SIG-M5 (cell line): ENCODE results near the gene ILKAP.

ENCODE experiments used
- DNase-seq: peaks from one replicate; lab custom pipeline; 2025; lab: John Stamatoyannopoulos, UW

ILKAP gene

DNA sequence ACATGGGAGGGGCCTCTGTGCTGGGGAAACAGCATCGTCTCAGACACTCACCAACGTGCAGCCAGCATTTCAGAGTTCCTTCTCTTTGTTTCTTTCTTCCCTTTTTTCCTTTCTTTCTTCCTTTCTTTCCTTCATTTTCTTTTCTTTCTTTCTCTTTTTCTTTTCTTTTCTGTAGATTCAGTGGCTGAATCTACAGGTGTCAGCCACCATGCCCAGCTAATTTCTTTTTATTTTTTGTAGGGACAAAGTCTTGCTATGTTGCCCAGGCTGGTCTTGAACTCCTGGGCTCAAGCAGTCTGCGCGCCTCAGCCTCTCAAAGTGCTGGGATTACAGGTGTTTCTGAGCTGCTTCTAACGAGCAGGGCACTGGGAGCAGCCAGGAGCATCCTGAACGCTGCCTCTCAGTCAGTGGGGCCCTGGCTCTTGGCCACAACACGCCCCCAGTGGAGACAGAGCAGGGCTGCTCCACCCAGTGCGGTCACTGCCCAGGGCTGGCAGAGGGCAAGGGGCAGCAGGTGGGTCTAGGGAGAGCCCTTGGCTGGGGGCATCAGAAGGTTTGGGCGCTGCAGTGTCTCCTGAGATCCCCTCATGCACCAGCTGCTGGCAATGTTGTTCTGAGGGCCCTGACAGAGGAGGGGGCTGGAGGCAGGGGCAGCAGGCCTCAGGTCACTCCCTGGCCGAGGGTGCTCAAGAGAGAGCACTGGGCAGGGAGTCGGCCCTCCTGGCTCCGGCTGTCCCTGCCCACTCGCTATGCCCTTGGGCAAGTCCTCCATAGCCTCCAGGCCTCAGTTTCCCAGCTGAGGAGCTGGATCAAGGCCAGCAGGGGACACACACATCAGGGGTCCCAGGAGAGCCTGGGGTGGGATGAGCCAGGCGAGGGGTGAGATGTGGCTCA is 69.7 kb downstream of the ILKAP start:
- DNase-seq = no peak

DNA sequence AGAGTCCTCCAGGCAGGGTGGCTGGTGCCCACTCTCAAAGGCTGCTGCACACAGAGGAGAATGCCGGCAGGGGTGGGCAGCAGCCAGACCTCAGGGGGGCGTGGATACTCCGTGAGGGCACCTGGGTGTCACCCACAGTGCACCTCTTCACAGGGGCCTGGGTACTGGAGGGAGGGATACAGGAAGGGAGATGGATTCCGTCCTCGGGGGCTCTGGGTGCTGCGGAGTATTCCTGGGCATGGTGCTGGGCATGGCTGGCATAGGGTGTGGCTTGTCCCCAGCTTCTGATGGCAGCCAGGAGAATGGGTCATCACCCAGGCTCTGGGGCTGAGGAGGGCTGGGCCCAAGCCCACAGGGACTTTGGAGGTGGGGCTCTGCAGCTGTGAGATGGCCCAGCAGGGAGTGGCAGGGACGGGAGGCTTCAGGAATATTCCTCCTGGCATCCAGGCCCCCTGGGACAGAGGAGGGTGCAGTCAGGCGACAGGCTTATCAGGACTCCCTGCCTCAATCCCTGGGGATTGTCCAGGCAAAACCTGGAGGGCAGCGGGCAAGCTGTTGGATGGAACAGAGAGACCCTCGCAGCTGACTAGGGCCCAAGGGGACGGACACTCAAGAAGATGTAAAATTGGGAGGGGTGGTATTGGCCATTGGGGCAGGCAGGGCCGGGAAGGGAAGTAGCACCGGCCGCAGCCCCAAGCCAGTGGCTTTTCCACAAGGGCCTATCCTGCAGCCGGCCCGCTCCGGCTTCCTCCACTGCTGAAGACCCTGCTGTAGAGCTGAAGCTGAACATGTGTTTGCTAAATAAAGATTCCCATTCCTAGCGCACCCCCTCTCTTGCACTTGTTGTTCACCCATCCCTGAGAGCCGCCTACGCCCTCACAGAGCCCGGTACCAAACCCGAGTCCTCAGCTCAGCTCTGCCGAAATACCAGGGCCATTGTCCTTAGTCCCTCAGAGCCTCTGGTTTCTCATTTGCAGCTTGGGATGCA is 70.7 kb downstream of the ILKAP start:
- DNase-seq = no peak

DNA sequence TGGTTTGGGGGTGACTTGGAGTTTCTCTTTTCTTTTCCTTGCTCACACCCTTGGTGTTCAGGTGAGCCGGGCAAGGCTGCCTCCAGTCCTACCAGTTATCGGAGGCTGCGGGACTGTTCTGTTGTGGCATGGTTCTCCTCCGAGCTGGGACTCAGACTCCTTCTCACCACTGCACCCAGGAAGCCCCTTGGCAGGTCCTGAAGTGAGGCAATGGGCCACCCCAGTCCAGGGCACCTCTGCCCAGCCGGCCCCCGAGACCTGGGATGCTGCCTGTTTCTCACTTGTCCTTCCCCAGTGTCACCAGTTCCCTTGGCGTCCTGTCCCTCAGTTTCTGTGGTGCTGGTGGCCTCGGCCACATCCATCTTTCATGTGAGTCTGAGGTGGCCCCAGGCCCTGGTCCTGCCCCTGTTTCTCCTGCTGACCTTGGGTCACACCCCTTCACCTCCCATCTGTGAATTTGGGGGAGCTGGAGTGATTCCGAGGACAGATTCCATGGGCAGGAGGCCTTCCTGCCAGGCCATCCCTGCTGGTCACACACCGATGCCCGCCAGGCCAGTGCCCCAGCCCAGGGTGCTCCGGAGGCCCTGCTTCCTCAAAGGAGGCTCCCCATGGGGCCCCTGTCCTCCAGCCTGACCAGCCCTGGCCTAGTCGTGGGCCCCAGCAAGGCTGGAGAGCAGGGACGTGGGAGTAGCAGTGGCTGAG is 71.6 kb downstream of the ILKAP start:
- DNase-seq = no peak

DNA sequence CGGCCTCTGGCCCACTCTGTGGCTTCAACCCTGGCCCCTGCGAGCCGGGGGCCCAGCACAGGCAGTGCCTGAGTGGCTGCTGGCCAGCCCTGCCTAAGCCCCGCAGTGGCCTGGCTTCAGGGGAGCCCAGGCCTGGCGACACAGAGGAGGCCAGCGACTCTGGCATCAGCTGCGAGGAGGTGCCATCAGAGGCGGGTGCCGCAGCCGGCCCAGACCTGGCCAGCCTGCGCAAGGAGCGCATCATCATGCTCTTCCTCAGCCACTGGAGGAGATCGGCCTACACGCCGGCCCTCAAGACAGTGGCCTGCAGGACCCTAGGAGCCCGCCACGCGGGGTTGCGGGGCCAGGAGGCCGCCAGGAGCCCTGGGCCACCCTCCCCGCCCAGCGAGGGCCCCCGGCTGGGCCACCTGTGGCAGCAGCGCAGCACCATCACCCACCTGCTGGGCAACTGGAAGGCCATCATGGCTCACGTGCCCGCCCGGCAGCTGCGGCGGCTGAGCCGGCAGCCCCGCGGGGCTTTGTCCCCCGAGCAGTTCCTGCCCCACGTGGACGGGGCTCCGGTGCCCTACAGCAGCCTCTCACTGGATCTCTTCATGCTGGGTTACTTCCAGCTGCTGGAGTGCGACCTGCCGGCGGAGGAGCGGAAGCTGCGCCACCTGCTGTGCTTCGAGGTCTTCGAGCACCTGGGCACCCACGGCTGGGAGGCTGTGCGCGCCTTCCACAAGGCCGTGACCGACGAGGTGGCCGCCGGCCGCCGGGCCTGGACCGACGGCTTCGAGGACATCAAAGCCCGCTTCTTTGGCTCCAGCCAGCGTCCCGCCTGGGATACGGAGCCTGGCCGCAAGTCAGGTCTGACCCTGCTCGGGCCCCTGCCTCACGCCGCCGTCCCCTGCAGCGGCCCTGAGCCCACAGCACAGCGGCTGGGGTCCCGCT is 72.5 kb downstream of the ILKAP start:
- DNase-seq = no peak

DNA sequence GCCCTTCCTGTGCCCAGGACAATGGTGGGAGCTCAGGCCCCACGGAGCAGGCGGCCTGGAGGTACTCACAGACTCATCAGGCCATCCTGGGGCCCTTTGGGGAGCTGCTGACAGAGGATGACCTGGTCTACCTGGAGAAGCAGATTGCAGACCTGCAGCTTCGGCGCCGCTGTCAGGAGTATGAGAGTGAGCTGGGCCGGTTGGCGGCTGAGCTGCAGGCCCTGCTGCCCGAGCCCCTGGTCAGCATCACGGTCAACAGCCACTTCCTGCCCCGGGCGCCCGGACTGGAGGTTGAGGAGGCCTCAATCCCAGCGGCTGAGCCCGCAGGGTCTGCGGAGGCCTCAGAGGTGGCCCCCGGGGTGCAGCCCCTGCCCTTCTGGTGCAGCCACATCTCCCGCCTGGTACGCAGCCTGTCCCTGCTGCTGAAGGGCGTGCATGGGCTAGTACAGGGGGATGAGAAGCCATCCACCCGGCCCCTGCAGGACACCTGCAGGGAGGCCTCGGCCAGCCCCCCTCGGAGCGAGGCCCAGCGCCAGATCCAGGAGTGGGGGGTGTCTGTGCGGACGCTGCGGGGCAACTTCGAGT is 73.3 kb downstream of the ILKAP start:
- DNase-seq = no peak

DNA sequence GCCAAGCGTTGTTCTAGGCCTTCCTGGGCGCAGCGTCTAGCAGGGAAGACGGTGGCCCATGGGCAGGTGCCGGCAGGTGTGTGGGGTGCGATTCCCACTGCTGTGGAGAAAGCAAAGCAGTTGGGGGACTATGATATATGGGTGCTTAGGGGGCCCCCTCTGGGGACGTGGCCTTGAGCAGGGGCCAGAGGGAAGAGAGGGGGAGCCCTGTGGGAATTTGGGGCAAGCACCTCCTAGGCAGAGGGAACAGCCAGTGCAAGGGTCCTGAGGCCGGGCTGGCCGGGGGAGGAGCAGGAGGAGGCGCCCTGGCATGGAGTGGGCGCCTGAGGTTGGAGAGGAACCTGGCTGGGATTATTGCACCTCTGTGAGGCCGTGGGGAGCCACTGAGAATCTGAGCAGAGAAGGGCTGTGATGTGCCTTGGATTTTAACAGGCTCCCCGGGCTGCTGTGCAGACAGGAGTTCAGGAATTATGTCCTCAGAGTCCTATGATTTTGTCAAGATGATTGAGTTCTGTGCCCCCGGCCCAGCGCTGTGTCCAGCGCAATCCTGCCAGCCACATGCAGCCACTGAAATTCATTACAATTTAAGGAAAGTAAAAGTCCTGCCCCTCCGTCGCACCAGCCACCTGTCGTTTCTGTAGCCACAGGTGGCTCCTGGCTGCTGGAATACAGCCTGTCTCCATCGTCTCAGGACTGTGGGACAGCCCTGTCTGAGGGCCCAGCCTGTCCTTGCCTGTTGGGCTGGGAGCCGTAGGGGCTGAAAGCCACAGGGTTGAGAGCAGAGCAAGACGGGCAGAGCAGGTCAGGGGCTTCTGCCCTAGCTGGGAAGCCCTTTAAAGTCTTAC is 74.1 kb downstream of the ILKAP start:
- no peak for DNase-seq

DNA sequence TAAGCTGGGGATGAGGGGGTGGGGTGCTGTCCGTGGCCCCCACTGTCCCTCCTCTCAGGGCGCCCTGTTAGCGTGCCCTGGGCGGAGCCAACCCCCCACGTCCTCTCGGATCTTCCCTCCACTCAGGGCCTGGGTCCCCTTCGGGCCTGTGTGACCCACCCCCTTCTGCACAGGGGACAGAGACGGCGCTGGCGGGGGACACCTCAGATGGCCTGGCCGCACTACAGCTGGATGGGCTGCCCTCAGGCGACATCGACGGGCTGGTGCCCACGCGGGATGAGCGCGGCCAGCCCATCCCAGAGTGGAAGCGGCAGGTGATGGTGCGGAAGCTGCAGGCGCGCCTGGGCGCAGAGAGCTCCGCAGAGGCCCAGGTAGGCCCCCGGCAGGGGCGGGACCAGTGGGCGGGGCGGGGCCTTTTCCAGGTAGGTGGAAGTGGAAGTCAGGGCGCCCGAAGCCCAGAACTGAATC is 74.9 kb downstream of the ILKAP start:
- no peak for DNase-seq

DNA sequence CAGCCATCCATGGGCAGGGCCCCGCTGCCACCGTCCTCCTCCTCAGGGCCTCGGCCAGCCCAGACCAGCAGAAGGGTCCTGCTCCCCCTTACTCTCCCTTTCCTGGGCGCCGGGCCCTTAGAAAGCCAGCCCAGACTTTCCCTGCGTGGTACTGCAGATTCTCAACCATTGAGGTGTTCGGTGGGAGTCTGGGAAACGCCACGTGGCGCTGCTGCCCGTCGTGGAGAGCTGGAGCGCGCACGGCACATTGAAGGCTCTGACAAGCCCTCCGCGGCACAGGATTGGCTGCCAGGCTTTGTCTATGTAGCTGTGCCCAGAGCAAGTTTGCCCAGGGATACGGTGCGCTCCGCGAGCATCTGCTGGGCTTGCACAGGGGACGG is 75.4 kb downstream of the ILKAP start:
- no peak for DNase-seq

DNA sequence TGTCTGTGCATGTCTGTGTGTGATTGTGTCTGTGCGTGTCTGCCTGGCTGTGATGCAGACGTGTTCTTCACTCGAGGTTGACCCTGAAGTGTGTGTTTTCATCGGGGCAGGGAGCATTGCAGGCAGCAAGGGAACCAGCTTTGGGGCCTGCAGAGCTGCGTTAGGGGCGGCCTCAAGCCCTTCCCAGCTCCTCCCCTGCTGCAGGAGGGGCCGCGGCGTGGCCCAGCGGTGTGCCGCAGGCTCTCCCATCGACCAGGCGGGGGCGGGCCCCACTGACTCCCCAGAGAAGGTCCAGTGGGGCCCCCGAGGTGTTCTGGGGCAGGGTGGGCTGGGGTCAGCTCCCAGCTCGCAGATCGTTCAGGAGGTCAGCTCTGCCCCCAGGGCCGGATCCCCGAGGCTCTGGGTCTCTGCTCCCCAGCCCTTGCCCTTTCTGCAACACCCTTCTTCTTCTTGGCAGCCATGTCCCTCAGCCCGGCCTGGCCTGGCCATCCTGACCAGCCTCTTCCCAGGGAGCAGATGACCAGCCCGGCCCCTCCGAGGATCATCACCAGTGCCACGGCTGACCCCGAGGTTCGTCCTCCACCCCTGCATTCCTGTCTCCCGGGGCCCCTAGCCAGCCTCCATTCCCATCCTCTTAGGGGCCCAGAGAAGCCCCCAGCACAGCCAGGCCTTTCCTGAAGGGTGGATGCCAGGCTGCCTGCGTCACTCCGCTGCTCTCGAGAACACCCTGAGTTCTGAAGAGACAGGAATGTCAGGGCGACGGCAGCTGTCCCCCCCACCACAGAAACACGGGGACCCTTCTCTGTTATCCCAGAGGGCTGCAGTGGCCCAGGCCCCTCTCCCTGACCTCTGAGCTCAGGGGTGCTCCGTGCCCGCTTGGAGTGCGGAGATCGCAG is 76.1 kb downstream of the ILKAP start:
- DNase-seq = no peak

DNA sequence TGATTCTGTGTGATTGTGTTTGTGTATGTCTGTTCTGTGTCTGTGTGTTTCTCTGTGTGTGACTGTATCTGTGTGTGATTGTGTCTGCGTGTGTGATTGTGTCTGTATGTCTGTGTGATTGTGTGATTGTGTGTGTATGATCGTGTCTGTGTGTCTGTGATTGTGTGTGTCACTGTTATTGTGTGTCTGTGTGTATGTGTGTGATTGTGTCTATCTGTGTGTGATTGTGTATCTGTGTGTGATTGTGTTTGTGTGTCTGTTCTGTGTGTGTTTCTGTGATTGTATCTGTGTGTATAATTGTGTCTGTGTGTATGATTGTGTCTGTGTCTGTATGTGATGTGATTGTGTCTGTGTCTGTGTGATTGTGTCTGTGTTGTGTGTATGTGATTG is 76.7 kb downstream of the ILKAP start:
- no peak for DNase-seq

DNA sequence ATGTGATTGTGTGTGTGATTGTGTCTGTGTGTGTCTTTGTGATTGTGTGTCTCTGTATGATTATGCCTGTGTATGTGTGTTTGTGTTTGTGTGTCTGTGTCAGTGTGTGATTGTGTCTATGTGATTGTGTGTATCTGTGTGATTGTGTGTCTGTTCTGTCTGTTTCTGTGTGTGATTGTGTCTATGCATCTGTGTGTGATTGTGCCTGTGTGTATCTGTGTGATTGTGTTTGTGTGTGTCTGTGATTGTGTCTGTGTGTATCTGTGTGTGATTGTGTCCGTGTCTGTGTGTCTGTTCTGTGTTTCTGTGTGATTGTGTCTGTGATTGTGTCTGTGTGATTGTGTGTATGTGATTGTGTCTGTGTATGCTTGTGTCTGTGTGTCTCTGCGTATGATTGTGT is 77.2 kb downstream of the ILKAP start:
- no peak for DNase-seq

DNA sequence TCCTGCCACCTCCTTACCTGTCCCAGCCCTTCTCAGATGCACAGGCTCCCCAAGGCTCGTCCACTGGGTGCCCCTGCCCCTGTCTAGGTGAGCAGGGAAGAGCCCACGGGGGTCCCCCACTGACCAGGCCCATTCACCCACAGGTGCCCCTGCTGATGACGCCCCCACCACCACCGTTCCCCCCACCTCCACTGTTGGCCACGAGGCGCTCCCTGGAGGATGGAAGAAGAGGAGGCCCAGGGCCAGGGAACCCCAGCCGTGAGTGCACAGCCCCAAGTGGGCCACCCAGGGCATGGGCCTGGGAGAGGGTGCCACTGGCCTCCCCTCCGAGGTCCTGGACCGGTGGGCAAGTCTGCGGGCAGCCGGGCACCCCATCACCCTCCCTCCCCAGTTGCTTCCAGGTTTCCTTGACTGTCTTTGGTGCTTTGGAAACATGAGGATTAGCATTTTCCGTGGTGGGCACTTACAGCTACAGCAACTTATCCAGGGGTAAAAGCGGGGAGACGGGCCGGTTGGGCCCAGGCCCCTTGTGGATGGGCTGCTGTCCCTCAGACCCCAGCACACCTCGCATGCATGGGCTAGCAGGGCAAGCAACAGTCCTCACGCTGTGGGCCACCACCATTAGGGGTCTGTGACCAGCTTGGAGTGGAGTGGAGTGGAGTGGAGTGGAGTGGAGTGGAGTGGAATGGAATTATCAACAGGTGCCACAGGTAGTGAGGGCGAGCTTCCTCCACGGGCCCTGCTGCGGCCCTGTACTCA is 78.2 kb downstream of the ILKAP start:
- no peak for DNase-seq

DNA sequence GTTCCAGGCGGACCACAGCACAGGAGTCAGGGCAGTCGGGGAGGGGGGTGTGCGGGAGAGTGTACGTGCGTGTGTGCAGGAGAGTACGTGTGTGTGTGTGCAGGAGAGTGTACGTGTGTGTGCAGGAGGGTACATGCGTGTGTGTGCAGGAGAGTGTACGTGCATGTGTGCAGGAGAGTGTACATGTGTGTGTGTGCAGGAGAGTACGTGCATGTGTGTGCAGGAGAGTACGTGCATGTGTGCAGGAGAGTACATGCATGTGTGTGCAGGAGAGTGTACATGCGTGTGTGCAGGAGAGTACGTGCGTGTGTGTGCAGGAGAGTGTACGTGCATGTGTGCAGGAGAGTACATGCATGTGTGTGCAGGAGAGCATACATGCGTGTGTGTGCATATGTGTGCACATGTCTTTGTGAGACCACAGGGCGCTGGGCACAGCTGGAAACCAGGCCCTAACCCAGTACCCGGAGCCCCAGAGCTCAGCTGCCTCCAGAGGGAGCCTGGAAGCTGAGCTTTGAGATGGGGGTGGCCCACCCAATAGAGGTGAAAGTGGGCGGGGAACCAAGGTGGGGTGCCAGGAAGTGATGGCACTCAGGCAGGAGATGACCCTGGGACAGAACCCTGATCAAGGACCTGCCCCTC is 78.9 kb downstream of the ILKAP start:
- no peak for DNase-seq

DNA sequence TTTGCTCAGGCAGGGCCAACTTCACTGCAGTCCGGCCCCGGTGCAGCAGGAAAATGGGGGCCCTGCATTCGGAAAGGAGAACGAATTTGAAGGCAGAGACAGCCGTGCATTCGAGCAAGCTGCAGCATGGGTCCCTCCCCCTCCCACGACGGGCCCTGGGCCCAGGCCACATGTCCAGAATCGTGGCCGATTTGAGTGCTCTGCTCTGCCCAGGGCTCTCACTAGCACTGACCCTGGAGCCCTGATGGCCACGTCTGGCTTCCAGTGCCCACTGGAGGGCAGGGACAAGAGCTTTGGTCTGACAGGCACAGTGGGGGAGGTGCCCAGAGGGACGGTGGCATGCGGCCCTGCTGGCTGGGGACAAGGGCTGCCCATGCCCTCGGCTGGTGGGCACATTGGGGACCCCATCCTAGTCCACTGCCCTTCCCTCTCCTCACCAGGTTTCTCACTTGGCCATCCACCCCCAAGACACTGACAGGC is 79.5 kb downstream of the ILKAP start:
- DNase-seq = no peak

DNA sequence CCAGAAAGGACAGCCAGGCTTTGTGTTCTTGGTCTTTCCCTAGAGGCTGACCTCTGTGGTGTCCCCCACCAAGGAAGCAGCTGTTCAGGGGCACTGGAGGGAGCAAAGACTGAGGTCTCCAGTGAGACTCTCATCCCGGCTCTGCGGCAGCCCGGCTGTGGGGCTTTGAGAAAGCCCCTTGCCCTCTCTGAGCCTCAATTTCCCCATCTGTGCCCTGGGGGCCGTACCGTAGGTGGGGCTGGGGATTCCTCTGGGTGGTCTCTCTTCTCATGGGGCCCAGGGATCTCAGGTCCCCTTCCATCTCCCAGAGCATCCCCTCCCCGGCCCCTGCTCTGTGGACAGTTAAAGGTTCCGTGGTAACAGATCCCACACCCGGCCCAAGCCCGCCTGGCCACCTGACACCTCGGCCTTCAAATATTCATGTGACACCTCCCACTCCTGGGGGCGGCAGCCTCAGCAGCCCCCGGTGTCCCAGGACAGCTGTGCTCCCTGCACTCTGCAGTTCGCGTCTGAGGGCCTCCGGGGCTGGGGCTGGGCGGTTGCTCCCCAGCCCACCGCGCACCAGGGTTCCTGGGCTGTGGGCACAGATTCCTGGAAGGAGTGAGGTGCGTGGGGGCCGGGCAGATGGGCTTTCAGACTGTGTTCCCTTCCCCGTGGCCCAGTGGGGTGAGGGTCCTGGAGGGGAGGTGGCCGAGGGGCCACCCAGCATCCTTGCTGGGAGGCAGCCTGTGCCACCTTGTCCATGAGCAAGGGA is 80.1 kb downstream of the ILKAP start:
- no peak for DNase-seq
